COR-L47 (cell line): Measurements from ENCODE around the gene TANGO2.
"Not testable (repeated sequence)": the region's sequence is repeated elsewhere in the genome, so short reads cannot be mapped to it uniquely, and the experiment has no call there.

ENCODE experiments used
- DNase-seq: peaks from one replicate; lab custom pipeline; 2025; lab: John Stamatoyannopoulos, UW

The TANGO2 gene

DNA sequence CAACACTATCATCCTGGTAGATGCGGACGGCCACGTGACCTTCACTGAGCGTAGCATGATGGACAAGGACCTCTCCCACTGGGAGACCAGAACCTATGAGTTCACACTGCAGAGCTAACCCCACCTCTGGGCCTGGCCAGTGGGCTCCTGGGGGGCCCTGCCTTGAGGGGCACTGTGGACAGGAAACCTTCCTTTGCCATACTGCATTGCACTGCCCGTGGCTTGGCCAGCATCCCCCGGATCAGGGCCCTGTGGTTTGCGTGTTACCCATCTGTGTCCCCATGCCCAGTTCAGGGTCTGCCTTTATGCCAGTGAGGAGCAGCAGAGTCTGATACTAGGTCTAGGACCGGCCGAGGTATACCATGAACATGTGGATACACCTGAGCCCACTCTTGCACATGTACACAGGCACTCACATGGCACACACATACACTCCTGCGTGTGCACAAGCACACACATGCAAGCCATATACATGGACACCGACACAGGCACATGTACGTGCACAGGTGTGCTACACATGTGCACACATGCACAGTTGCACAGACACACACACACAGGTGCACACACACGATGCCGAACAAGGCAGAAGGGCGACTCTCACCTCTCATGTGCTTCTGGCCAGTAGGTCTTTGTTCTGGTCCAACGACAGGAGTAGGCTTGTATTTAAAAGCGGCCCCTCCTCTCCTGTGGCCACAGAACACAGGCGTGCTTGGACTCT, 43.8 kb downstream of the TANGO2 start:
- DNase-seq, result no peak

DNA sequence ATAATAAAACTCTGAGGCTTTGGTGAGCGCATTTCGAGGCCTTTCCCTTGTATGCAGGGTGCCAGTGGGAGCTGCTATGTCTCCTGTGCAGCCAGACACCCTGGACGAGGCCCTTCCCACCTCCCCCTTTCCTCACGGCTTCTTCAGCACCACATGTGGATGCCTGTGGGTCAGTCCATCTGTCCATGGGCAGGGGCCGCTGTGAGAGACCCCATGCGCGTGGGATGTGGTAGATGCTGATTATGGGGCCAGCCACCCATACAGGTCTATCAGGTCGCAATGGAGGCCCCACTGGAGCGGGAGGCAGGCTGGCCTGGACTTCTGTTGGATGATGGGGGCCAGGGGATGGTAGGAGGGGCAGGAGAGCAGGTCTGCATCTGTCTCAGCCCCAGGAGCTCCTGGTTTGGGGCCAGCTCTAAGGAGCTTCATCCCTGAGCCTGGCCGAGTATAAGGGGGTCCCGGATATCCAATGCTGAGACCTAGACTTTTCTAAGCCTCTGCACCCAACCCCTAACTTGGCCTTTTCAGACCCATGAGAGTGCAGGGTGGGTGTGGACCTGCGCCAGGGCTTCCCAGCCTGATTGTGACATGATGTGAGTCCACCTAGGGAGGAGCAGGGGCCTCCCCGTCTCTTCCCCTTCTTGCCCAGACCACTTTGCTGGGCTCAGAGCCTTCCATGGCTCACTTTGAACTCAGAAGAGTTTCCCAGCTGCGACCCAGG, 45.1 kb downstream of the TANGO2 start:
- no peak for DNase-seq

DNA sequence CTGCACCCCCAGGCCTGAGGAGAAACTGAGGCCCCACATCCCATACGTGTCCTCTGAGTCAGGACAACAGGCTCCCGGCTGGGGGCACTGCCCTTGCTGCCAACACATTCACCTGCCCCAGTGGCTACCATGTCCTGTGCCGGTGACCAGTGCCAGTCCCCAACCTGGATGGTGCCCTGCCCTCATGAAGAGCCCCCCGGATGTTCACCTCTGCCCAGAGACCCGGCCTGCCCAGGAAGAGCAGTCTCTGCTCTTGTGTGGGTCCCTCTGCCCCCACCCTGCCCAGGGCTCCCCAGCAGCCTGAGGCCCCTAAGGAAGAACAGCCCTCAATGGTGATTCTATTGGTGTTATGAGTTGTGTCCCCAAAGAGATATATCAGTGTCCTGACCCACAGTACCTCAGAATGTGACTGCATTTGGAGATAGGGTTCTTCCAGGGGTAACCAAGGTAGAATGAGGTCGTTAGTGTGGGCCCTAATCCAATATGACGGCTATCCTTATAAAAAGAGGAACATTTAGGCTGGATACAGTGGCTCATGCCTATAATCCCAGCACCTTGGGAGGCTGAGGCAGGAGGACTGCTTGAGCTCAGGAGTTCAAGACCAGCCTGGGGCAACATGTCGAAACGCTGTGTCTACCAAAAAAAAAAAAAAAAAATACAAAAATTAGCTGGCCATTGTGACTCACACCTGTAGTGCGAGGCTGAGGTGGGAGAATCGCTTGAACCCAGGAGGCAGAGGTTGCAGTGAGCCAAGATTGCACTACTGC, 45.9 kb downstream of the TANGO2 start:
- DNase-seq, result no peak

DNA sequence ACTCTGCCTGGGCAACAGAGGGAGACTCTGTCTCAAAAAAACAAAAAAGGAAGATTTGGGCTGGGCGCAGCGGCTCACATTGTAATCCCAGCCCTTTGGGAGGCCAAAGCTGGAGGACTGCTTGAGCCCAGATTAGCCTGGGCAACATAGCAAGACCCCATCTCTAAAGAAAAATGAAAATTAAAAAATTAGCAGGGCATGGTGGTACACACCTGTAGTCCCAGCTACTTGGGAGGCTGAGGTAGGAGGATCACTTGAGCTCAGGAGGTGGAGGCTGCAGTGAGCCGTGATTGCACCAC, 46.4 kb downstream of the TANGO2 start:
- DNase-seq, result not testable (repeated sequence)

DNA sequence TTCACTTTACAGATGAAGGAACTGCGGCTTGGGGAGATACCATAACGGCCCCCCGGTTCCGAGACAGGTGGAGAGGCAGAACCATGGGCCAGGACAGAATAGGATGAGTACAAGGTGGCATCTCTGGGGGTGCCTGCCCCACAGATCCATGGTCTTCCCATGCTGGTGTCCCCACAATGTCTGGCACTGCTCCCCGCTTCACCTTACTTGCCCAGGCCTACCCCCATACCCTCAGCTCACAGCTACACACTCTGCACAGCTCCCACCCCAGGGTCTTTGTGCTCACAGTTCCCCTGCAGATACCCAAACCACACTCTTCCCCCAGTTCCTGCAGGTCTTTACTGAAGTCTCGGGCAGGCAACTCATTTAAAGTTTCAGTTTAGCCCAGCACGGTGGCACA, 47.7 kb downstream of the TANGO2 start:
- no peak for DNase-seq

DNA sequence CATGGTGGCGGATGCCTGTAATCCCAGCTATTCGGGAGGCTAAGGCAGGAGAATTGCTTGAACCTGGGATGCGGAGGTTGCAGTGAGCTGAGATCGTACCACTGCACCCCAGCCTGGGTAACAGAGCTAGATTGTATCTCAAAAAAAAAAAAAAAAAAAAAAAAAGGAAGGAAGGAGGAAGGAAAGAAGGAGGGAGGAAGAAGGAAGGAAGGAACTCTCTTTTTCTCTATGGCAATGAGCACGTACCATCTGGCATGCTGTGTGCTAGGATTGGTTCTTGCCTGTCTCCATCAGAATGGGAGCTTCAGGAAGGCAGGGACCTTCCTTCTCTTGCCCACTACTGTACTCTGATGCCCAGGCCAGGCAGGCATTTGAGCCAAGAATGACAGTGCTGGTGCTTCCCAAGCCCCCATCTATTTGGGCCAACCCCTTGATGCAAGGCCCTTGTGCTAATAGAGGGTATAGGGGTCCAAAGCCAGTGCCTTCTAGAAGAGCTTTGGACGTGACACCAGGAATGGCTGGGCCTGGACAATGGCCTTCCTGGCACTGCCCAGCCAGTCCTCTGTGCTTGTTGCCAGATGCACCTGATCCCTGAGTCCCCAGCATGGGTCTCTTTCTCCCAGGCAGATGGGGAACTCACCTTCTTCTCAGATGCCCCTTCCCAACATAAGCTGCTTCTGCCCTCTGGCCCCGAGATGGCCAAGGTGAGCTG, 48.6 kb downstream of the TANGO2 start:
- DNase-seq, result no peak

DNA sequence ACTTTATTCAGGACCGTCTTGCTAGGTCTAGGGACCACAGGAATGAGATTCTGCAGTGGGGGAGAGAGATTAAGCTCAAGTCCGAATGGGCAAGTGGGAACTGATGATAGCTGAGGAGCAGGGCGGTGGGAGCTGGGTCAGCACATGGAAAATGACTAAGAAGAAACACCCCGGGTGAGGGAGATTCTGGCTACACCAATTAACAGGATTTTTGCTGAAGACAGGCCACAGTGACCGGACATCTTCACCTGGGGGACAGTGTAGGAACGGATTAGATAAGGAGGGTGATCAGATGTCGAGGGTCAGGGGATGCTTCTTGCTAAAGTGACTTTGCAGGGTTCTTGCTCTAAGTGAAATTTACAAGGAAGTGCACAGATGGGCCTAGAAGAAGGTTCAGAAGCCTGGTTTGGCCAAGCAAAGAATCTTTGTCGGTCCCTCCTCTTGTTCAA, 50.6 kb downstream of the TANGO2 start:
- no peak for DNase-seq

DNA sequence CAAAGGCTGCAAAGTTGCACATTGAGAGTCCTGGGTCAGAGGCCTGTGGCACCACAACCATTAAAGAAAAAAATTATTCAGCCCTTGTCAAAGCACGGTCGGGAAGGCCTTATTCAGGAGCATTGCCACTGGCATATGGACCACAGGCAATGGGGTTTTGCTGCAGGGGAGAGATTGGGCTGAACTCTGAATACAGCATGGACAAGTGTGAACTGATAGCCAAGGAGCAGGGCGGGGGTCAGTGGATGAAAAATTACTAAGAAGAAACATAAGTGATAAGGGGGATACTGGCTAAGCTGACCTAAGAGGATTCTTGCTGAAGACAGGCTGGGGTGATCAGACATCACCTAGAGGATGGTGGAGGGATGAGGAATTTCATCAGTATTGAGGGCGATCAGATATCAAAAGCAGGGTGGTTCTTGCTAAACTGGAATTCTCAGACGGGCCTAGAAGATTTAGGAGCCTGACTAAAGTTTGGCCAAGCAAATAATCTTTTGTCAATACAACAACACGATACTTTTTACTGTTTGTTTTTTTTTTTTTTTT, 55.8 kb downstream of the TANGO2 start:
- DNase-seq, result no peak

DNA sequence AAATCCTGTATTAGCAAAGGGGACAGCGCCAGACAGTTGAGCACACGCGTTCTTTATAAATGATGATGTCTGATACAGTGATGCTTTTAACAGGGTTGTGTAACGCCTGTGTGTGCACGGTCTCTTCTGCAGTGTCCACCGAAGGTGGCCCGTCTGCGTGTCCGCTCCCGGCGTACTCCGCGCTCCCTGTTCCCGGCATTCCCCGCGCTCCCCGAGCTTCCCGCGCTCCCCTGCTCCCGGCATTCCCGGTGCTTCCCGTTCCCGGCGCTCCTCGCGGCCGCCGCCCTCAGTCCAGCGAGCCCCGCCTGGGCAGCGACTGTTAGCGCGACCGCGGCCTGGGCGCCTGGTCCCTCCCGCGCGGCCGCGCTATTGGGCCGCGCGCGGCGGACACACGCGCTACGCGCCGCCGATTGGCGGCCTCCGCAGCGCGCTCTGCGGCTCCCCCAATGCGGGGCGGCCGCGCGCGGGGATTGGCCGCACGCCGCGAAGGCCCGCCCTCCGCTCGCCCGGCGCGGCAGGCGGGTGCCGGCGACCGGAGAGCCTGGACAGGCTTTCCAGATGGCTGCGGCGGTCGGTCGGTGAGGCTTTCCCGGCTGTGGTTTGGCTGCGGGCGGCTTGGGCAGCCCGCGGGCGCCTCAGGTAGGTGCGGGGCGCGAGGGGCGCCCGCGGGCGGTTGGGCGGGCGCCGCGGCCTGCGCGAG, 59.0 kb downstream of the TANGO2 start, which contains the start of gene DGCR8:
Gene DGCR8 (plus strand): TSS at position 497 of the 700 bp plus-strand sequence. CDS start 5,723 bp downstream, outside the sequence.
- DNase-seq, result peak; percentile 94

DNA sequence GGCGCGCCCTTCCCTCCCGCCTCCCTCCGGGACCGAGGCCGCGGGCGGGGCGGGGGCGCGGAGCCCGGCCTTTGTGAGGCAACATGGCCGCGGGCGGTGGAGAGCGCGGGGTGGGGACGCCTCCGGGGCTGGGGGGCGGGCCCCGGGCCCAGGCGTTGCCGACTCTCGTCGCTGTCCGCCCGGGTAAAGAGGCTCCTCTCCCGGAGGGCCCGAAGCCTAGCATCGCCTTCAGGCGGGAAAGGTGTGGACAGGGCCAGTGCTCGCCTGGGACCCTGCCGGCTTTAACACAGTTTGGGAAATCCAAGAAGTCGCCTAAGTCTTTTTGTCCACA, 59.5 kb downstream of the TANGO2 start:
- peak; percentile 71 for DNase-seq

DNA sequence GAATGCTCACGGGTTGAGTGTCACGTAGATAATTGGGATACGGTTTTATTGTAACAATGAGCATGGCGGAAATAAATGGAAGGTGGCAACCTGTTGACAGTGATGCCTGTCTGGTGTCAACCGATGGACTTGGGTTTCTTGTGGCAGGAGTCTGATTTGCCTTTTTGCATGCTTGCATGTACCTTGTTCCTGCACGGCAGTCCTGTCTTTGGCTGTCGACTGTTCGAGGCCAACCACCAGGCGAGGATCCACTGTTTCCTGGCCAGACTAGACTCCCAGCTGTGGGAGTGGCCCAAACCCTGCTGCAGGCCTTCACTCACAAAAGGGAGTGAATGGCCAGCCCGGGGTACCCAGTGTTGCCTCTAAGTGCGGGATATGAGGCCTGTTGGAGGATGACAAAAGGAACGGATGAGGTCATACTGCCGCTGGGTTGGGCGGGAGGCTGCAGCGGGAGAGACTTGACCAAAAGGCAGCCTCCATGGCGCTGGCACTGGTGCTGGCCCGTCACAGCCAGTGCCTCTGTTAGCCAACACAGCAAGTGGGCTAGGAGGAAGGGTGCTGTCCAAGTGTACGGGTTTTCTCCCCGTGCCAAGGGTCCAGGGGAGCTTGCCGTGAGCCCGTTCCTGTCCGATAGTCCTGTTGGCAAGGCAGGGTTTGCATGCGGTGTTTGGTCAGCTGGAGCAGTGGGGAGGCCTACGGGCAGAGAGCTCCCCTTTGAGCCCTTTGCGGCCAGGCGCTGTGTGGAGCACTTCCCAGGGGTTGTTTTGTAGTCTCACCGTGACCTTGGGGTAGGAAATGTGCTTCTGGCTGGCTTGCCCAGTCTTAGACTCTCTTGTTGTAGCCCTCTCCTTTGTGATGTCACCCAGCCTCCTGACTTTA, 60.1 kb downstream of the TANGO2 start:
- DNase-seq, result peak; percentile 41

DNA sequence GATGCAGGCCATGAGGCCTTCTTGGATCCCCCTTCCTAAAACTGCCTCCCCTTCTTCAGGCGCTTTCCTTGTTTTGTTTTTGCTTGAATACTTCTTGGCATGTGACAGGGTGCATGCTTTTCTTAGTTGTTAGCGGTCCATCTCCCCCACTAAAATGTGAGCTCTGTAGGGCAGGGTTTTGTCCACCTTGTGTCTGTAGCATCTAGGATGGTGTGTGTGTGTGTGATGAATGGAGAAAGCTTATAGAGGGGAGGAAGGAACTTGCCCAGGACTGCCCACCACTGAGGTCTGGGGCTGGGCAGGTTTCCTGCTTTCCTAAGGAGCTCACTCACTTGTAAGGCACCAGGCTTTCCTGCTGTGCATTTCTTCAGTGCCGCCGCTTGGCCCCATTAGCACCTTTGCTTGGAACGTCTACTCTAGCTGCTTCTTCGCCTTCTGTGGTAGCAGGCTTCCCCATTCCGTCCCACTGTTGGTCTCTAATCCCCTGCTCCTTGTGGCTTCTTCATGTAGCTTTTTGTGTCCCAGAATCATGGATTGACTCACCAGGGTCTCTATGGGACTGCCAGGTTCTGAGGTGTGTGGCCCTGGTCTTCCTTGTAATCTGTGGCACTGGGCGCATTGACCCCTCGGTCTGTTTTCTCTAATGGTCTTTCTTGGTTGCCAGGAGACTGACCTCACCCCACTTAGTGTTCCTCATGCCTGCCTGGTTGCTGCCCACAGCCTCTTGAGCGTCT, 62.4 kb downstream of the TANGO2 start:
- no peak for DNase-seq

DNA sequence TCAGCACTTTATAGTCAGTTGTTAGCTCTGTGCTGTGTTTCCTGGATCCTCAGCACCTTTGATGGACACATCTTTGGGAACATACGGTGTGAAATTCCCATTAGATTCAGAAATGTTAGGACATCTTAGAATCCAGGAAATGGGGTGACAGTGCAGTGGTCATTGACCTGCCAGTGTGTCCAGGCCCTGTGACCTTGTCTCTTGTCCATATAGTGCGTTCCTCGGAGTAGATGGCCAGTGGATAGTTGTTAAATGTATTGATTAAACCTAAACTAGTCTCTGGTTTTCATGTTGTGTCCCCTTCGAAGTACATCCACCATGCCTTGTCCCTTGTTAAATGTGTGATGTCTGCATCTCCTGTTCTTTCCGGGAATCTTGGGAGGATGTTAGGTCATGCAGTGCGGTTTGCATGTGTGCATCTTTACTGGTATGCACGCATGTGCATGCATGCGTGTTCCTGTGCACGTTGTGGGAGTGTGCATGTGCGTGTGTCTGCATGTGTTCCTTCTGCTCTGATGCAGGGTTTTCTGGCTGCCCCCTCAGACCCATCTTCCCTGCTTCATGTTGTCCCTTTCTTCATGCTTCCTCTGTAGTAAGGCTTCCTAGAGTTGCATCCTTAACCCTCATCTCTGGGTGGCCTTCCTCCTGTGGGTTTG, 63.1 kb downstream of the TANGO2 start:
- no peak for DNase-seq

DNA sequence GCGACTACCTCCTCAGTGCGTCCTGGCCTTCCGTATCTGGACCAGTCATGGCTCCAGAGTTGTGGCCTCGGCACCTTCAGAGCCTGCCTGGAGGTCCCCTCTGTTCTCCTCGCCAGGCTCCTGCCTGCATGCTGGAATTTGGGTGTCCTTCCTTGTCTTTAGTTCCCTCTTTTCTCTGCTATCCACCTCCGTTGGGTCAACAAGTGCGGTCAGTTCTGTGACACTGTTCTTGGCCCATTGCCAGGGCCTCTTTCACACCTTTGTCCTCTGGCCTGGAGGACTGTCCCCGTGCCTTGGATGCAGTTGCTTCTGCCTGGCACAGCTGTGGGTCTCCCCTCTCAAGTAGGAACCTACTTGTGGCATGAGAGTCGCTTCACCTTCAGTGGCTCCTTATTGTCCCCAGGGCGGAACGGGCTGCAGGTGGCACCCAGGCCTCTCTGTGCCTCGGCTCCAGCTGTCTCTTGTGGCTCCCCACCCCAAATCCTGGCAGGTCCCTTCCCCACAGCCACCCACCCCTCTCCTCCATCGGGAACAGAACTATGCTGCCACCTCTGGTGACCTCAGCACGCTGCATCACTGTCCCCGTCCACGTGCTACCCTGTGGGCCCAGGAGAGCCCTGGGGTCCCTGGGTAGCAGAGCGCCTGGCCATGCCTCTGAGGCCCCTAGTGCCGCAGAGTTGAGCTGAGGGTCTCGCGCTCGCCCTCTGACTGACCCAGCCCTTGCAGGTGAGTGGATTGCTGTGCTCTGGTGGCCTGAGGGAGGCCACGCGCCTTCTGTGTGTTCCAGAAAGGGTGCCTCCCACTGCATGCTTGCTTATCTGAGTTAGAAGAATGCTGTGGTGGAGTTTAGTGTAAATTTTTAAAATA, 63.9 kb downstream of the TANGO2 start:
- DNase-seq, result peak; percentile 18

DNA sequence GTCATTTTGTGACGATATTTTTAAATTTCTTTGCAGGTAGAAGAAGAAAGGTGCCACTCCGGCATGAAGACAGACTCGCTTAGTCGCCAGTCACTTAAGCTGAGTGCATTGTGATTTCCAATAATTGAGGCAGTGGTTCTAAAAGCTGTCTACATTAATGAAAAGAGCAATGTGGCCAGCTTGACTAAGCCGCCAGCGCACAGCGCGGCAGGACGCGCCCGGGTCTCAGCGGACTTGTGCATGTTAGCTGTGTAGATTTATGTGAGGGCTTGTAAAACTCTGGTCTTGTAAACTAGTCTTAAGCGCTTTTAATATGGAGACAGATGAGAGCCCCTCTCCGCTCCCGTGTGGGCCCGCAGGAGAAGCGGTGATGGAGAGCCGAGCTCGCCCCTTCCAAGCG, 64.7 kb downstream of the TANGO2 start:
- DNase-seq, result no peak

DNA sequence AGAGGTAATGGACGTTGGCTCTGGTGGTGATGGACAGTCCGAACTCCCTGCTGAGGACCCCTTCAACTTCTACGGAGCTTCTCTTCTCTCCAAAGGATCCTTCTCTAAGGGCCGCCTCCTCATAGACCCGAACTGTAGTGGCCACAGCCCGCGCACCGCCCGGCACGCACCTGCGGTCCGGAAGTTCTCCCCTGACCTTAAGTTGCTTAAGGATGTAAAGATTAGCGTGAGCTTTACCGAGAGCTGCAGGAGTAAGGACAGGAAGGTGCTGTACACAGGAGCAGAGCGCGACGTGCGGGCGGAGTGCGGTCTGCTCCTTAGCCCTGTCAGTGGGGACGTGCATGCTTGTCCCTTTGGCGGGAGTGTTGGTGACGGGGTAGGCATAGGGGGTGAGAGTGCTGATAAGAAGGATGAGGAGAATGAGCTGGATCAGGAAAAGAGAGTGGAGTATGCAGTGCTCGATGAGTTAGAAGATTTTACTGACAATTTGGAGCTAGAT, 65.2 kb downstream of the TANGO2 start:
- DNase-seq, result no peak

DNA sequence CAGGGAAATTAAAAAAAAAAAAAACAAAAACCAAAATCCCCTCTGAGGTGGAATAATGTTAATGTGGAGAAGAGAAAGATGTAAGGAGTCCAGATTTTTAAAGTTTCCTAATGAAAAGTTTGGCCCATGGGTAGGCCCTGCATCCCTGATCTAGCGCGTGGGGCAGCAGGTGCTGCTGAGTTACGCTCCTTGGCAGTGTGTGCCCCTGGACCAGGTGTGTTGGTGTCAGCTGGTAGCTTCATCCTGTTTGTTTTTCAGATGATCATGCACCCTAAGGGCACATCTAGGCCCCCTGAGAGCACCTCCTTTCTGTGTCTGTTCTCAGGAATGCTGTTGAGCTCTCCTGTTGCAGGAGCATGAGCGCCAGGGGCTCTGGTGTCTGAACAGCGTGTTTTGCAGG, 65.9 kb downstream of the TANGO2 start:
- DNase-seq, result no peak
